ENCODE results near the gene FRMD6.
"Not testable (repeated sequence)": the region's sequence is repeated elsewhere in the genome, so short reads cannot be mapped to it uniquely, and the experiment has no call there.

The FRMD6 gene

GRCh38 chr14:51616256-51616655, 35.5 kb upstream of the FRMD6 start:
- TF ChIP-seq POLR2A (IDR thresholded peaks at IDR 0.05; ENCODE audit: low read depth, low read length) = no peak
- TF ChIP-seq TAF1 (IDR thresholded peaks at IDR 0.05; ENCODE audit: borderline replicate concordance, low read depth, low read length) = no peak
- no peak for TF ChIP-seq POLR2AphosphoS5 (IDR thresholded peaks at IDR 0.05; ENCODE audit: low read depth, low read length)
- DNase-seq (ENCODE audit: insufficient read length) (no peak), FAIRE-seq (no peak)

GRCh38 chr14:51616724-51617409, 34.8 kb upstream of the FRMD6 start:
- TF ChIP-seq POLR2A (IDR thresholded peaks at IDR 0.05; ENCODE audit: low read depth, low read length) = no peak
- TF ChIP-seq POLR2AphosphoS5 (IDR thresholded peaks at IDR 0.05; ENCODE audit: low read depth, low read length) = no peak
- TF ChIP-seq TAF1 (IDR thresholded peaks at IDR 0.05; ENCODE audit: borderline replicate concordance, low read depth, low read length) = no peak
- FAIRE-seq (no peak), DNase-seq (ENCODE audit: insufficient read length) (no peak)

- FAIRE-seq (no peak), DNase-seq (ENCODE audit: insufficient read length) (no peak)
- no peak for TF ChIP-seq POLR2A (IDR thresholded peaks at IDR 0.05; ENCODE audit: low read depth, low read length)
- no peak for TF ChIP-seq TAF1 (IDR thresholded peaks at IDR 0.05; ENCODE audit: borderline replicate concordance, low read depth, low read length)
- no peak for TF ChIP-seq POLR2AphosphoS5 (IDR thresholded peaks at IDR 0.05; ENCODE audit: low read depth, low read length)
Observed at GRCh38 chr14:51619561-51619960, 32.1 kb upstream of the FRMD6 start.

- no peak for DNase-seq (ENCODE audit: insufficient read length)
- no peak for TF ChIP-seq TAF1 (IDR thresholded peaks at IDR 0.05; ENCODE audit: borderline replicate concordance, low read depth, low read length)
- TF ChIP-seq POLR2AphosphoS5 (IDR thresholded peaks at IDR 0.05; ENCODE audit: low read depth, low read length) = no peak
- TF ChIP-seq POLR2A (IDR thresholded peaks at IDR 0.05; ENCODE audit: low read depth, low read length) = no peak
- FAIRE-seq = no peak
Observed at GRCh38 chr14:51620056-51620455, 31.7 kb upstream of the FRMD6 start.

- FAIRE-seq = no peak
- TF ChIP-seq POLR2A (IDR thresholded peaks at IDR 0.05; ENCODE audit: low read depth, low read length) (no peak), TAF1 (IDR thresholded peaks at IDR 0.05; ENCODE audit: borderline replicate concordance, low read depth, low read length) (no peak), POLR2AphosphoS5 (IDR thresholded peaks at IDR 0.05; ENCODE audit: low read depth, low read length) (no peak)
Observed at GRCh38 chr14:51621654-51622053, 30.1 kb upstream of the FRMD6 start.

GRCh38 chr14:51622376-51622775, 29.3 kb upstream of the FRMD6 start:
- TF ChIP-seq TAF1 (IDR thresholded peaks at IDR 0.05; ENCODE audit: borderline replicate concordance, low read depth, low read length) (no peak), POLR2AphosphoS5 (IDR thresholded peaks at IDR 0.05; ENCODE audit: low read depth, low read length) (no peak), POLR2A (IDR thresholded peaks at IDR 0.05; ENCODE audit: low read depth, low read length) (no peak)
- DNase-seq (ENCODE audit: insufficient read length) (no peak), FAIRE-seq (no peak)

More at GRCh38 chr14:51621654-51622053, 30.1 kb upstream of the FRMD6 start:
- DNase-seq (ENCODE audit: insufficient read length) = no peak

GRCh38 chr14:51624955-51625569, 26.6 kb upstream of the FRMD6 start:
- DNase-seq (ENCODE audit: insufficient read length) (no peak), FAIRE-seq (no peak)
- TF ChIP-seq POLR2A (IDR thresholded peaks at IDR 0.05; ENCODE audit: low read depth, low read length) (no peak), POLR2AphosphoS5 (IDR thresholded peaks at IDR 0.05; ENCODE audit: low read depth, low read length) (no peak), TAF1 (IDR thresholded peaks at IDR 0.05; ENCODE audit: borderline replicate concordance, low read depth, low read length) (no peak)

GRCh38 chr14:51626185-51626584, 25.5 kb upstream of the FRMD6 start:
- no peak for FAIRE-seq

GRCh38 chr14:51626788-51627187, 24.9 kb upstream of the FRMD6 start:
- TF ChIP-seq TAF1 (IDR thresholded peaks at IDR 0.05; ENCODE audit: borderline replicate concordance, low read depth, low read length) (no peak), POLR2A (IDR thresholded peaks at IDR 0.05; ENCODE audit: low read depth, low read length) (no peak), POLR2AphosphoS5 (IDR thresholded peaks at IDR 0.05; ENCODE audit: low read depth, low read length) (no peak)
- no peak for FAIRE-seq
- no peak for DNase-seq (ENCODE audit: insufficient read length)

More at GRCh38 chr14:51626185-51626584, 25.5 kb upstream of the FRMD6 start:
- TF ChIP-seq TAF1 (IDR thresholded peaks at IDR 0.05; ENCODE audit: borderline replicate concordance, low read depth, low read length) = no peak
- no peak for TF ChIP-seq POLR2A (IDR thresholded peaks at IDR 0.05; ENCODE audit: low read depth, low read length)
- TF ChIP-seq POLR2AphosphoS5 (IDR thresholded peaks at IDR 0.05; ENCODE audit: low read depth, low read length) = no peak
- DNase-seq (ENCODE audit: insufficient read length) = no peak

GRCh38 chr14:51627313-51627712, 24.4 kb upstream of the FRMD6 start:
- no peak for TF ChIP-seq TAF1 (IDR thresholded peaks at IDR 0.05; ENCODE audit: borderline replicate concordance, low read depth, low read length)
- TF ChIP-seq POLR2AphosphoS5 (IDR thresholded peaks at IDR 0.05; ENCODE audit: low read depth, low read length) = no peak
- no peak for TF ChIP-seq POLR2A (IDR thresholded peaks at IDR 0.05; ENCODE audit: low read depth, low read length)
- DNase-seq (ENCODE audit: insufficient read length) = no peak
- FAIRE-seq = no peak

- no peak for FAIRE-seq
- TF ChIP-seq TAF1 (IDR thresholded peaks at IDR 0.05; ENCODE audit: borderline replicate concordance, low read depth, low read length) = no peak
- TF ChIP-seq POLR2A (IDR thresholded peaks at IDR 0.05; ENCODE audit: low read depth, low read length) = no peak
Observed at GRCh38 chr14:51628238-51628637, 23.5 kb upstream of the FRMD6 start.

GRCh38 chr14:51630987-51631386, 20.7 kb upstream of the FRMD6 start:
- FAIRE-seq = no peak
- DNase-seq (ENCODE audit: insufficient read length) = no peak
- no peak for TF ChIP-seq POLR2AphosphoS5 (IDR thresholded peaks at IDR 0.05; ENCODE audit: low read depth, low read length)

More at GRCh38 chr14:51628238-51628637, 23.5 kb upstream of the FRMD6 start:
- no peak for DNase-seq (ENCODE audit: insufficient read length)

- not testable (repeated sequence) for FAIRE-seq; DNase-seq (ENCODE audit: insufficient read length)
Observed at GRCh38 chr14:51633298-51633697, 18.4 kb upstream of the FRMD6 start.

Measured in GM12892 (cell line).